ENCODE data around the gene MRPS10. TPM values are rescaled to one million over a fixed set of nuclear protein-coding genes. Genes with fewer than 3 reads are reported as not detected.

Gene MRPS10
- polyA plus RNA-seq, 1 donor: 25.2 TPM

GRCh38 chr6:42239736-42240375 lies 22.2 kb upstream of the MRPS10 start:
- Histone ChIP-seq H3K27me3 (ENCODE audit: control insufficient read depth, insufficient read depth, low read length) (no peaks in the 10 kb centered on the region), H3K4me3 (ENCODE audit: low read length) (no peak overlapping the region), H3K4me1 (ENCODE audit: control insufficient read depth, insufficient read depth, low read length) (no peaks in the 10 kb centered on the region), H3K27ac (ENCODE audit: low read length) (no peak overlapping the region), H3K36me3 (ENCODE audit: control insufficient read depth, insufficient read depth, low read length) (peaks cover 19% of the 10 kb centered on the region), H3K9me3 (ENCODE audit: control insufficient read depth, low read depth, low read length) (no peaks in the 10 kb centered on the region)
- no peak for DNase-seq
- WGBS (ENCODE audit: insufficient coverage, low lambda C conversion rate): 93% methylated on average over 3 of the region's 7 CpGs

DNA sequence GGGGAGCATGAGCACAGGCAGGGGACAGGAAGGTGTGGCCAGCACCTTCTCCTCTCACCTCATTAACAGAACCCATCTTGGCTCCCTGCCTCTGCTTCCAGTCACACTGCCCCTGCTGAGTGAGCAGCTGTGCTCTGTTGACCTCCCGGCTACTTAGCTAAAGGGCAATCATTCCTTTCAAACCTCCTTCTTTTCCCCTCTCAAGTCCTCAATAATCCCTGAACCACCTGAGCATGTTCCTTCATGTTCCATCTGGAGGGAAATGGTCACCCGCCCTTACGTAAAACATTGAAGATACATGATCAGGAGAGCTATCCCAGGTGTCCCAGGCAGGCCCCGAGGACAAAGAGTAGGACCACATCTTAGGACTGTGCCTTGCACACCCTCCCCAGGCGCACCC lies 21.7 kb upstream of the MRPS10 start:
- H3K36me3 ChIP-seq (ENCODE audit: control insufficient read depth, insufficient read depth, low read length): peaks cover 19% of the 10 kb centered on the region
- no peak for DNase-seq
- WGBS (ENCODE audit: insufficient coverage, low lambda C conversion rate): 100% methylated on average over 1 of the region's 5 CpGs
- no peaks in the 10 kb centered on the region for H3K9me3 ChIP-seq (ENCODE audit: control insufficient read depth, low read depth, low read length)
- no peaks in the 10 kb centered on the region for H3K4me1 ChIP-seq (ENCODE audit: control insufficient read depth, insufficient read depth, low read length)
- H3K27me3 ChIP-seq (ENCODE audit: control insufficient read depth, insufficient read depth, low read length): no peaks in the 10 kb centered on the region
- H3K27ac ChIP-seq (ENCODE audit: low read length): no peak overlapping the region
- H3K4me3 ChIP-seq (ENCODE audit: low read length): no peak overlapping the region

- H3K27me3 ChIP-seq (ENCODE audit: control insufficient read depth, insufficient read depth, low read length): no peaks in the 10 kb centered on the region
- H3K9me3 ChIP-seq (ENCODE audit: control insufficient read depth, low read depth, low read length): no peaks in the 10 kb centered on the region
- no peaks in the 10 kb centered on the region for H3K4me1 ChIP-seq (ENCODE audit: control insufficient read depth, insufficient read depth, low read length)
- no peak for DNase-seq
- no CpG with 5 or more reads among the region's 1 CpG for WGBS (ENCODE audit: insufficient coverage, low lambda C conversion rate)
- H3K36me3 ChIP-seq (ENCODE audit: control insufficient read depth, insufficient read depth, low read length): peaks cover 16% of the 10 kb centered on the region
- no peak overlapping the region for H3K4me3 ChIP-seq (ENCODE audit: low read length)
- H3K27ac ChIP-seq (ENCODE audit: low read length): no peak overlapping the region
Measured at GRCh38 chr6:42237857-42238256, 20.2 kb upstream of the MRPS10 start.

DNA sequence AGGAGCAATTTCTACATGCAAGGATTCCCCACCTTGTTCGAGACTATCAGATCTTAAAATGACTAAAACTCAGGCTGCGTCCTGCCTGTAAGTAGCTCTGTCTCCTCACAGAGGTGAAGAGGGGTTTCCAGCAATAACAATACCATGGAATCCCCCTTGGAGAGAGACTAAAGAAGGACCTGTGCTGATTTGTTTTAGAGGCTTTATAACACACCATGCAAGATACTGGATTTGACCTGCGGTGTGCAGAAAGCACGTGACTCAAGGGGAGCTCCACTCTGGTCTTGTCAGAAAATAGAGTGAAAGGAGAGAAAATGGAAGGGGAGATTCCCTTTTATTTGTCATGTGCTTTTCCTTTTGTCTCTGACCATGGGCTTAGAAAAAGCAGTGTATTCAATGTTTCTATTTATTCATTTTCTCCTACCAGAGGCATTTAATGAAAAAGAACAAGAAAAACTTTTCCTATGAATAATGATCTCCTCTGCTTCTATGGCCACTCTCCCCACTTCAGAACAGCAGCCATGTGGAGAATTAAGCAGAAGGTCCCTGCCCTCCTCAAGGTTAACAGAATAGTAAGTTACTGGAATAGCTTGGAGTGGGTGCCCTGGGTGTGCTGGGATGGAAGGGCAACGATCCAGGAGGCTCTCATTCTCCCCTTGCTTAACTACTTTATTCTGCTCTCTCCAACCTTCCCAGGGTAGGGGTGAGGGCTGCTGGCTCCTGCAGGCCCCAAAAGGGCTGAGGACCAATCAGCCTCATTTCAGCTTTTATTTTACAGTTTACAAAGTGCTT lies 19.2 kb upstream of the MRPS10 start:
- no peak overlapping the region for H3K4me3 ChIP-seq (ENCODE audit: low read length)
- 100% methylated on average over 1 of the region's 5 CpGs for WGBS (ENCODE audit: insufficient coverage, low lambda C conversion rate)
- H3K27me3 ChIP-seq (ENCODE audit: control insufficient read depth, insufficient read depth, low read length): no peaks in the 10 kb centered on the region
- H3K9me3 ChIP-seq (ENCODE audit: control insufficient read depth, low read depth, low read length): no peaks in the 10 kb centered on the region
- H3K27ac ChIP-seq (ENCODE audit: low read length): no peak overlapping the region
- H3K4me1 ChIP-seq (ENCODE audit: control insufficient read depth, insufficient read depth, low read length): no peaks in the 10 kb centered on the region
- H3K36me3 ChIP-seq (ENCODE audit: control insufficient read depth, insufficient read depth, low read length): peaks cover 10% of the 10 kb centered on the region
- DNase-seq: no peak

DNA sequence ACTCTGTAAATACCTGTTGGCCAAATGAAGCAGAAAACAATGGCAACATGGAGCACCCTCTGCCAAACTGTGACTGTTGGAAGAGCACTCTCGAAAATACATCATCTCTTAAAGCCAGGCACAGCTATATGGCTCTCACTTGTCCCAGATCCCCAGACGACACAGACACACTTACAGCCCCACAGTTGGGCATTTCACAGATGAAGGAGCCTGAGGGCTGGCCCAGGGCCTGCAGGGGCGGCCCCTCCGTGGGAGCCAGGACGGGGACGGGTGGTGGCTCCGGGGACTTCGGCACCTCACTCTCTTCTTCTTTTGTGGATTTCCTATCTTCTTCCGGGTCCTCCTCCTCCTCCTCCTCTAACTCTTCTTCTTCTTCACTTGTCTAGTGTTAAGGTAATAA lies 18.4 kb upstream of the MRPS10 start:
- Histone ChIP-seq H3K27me3 (ENCODE audit: control insufficient read depth, insufficient read depth, low read length) (no peaks in the 10 kb centered on the region), H3K9me3 (ENCODE audit: control insufficient read depth, low read depth, low read length) (no peaks in the 10 kb centered on the region), H3K36me3 (ENCODE audit: control insufficient read depth, insufficient read depth, low read length) (peaks cover 10% of the 10 kb centered on the region), H3K27ac (ENCODE audit: low read length) (no peak overlapping the region), H3K4me1 (ENCODE audit: control insufficient read depth, insufficient read depth, low read length) (no peaks in the 10 kb centered on the region), H3K4me3 (ENCODE audit: low read length) (no peak overlapping the region)
- DNase-seq: no peak
- no CpG with 5 or more reads among the region's 9 CpGs for WGBS (ENCODE audit: insufficient coverage, low lambda C conversion rate)

DNA sequence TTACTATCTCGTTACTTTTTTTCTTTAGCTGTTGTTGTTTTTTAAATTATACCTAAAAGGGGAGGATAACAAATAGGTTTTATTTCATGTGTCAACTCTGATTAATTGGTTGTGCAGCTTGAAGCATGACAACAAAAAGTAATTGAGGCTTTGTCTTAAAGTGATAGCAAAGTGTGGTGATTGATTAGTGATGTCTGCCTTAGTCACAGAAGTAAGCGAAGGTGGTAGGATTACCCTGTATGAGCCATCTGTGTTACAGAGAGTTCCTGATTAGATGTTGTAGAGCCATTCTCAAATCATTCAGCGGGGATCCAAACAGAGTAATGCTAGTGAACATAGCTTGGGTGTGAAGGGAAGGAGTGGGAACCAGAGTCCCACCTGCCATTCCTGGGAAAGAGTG lies 14.4 kb upstream of the MRPS10 start:
- DNase-seq: no peak
- Histone ChIP-seq H3K4me3 (ENCODE audit: low read length) (no peak overlapping the region), H3K27ac (ENCODE audit: low read length) (no peak overlapping the region), H3K36me3 (ENCODE audit: control insufficient read depth, insufficient read depth, low read length) (peaks cover 4% of the 10 kb centered on the region), H3K4me1 (ENCODE audit: control insufficient read depth, insufficient read depth, low read length) (peaks cover 13% of the 10 kb centered on the region), H3K9me3 (ENCODE audit: control insufficient read depth, low read depth, low read length) (no peaks in the 10 kb centered on the region), H3K27me3 (ENCODE audit: control insufficient read depth, insufficient read depth, low read length) (no peaks in the 10 kb centered on the region)
- WGBS (ENCODE audit: insufficient coverage, low lambda C conversion rate): 100% methylated on average over 1 of the region's 3 CpGs

DNA sequence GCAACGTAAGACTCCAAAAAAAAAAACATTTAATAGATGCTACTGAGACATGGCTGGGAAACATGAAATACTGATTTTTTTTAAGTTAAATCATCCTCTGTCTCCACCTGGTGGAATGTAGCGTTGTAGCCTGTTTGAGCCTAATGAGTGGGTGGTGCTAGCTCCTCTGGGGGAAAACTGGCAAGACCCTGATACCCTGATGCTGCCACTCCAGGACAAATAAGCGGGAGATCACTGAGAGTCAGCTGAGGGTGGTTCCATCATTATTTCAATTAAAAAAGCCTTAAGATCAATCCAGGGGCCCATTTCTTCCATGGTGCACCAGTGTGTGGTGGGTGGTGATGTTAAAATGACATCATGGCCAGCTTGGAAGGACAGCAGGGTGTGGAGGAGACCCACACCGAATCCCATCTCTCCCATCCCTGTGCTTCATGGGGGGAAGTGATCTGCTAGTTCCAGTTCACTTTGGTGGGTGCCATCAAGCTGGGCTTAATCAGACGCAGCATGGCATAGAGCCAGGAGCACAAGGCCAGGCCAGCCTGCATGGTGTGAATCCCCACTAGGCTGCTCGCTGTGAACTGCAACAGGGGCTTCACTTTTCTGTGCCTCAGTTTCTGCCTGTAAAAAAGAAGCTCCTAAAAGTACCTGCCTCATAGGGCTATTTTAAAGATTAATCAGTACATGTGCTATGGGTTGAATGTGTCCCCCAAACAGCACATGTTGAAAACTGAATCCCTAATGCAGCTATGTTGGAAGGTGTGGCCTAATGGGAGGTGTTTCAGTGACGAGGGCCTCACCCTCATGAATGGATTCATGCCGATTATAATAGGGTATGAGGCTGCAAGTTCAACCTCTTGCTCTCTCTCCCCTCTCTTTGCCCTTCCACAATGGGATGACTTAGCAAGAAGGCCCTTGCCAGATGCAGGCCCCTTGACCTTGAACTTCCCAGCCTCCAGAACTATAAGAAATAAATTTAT lies 13.0 kb upstream of the MRPS10 start:
- Histone ChIP-seq H3K4me1 (ENCODE audit: control insufficient read depth, insufficient read depth, low read length) (peaks cover 23% of the 10 kb centered on the region), H3K9me3 (ENCODE audit: control insufficient read depth, low read depth, low read length) (no peaks in the 10 kb centered on the region), H3K4me3 (ENCODE audit: low read length) (no peak overlapping the region), H3K27ac (ENCODE audit: low read length) (no peak overlapping the region), H3K27me3 (ENCODE audit: control insufficient read depth, insufficient read depth, low read length) (no peaks in the 10 kb centered on the region), H3K36me3 (ENCODE audit: control insufficient read depth, insufficient read depth, low read length) (peaks cover 2% of the 10 kb centered on the region)
- DNase-seq: no peak
- WGBS (ENCODE audit: insufficient coverage, low lambda C conversion rate): no CpG with 5 or more reads among the region's 8 CpGs

GRCh38 chr6:42229506-42230119 lies 12.0 kb upstream of the MRPS10 start:
- Histone ChIP-seq H3K27ac (ENCODE audit: low read length) (no peak overlapping the region), H3K4me1 (ENCODE audit: control insufficient read depth, insufficient read depth, low read length) (peaks cover 23% of the 10 kb centered on the region), H3K36me3 (ENCODE audit: control insufficient read depth, insufficient read depth, low read length) (peaks cover 2% of the 10 kb centered on the region), H3K9me3 (ENCODE audit: control insufficient read depth, low read depth, low read length) (no peaks in the 10 kb centered on the region), H3K4me3 (ENCODE audit: low read length) (no peak overlapping the region), H3K27me3 (ENCODE audit: control insufficient read depth, insufficient read depth, low read length) (no peaks in the 10 kb centered on the region)
- DNase-seq: no peak
- 95% methylated on average over 3 of the region's 6 CpGs for WGBS (ENCODE audit: insufficient coverage, low lambda C conversion rate)

GRCh38 chr6:42228305-42228704 lies 10.6 kb upstream of the MRPS10 start:
- no peak overlapping the region for H3K27ac ChIP-seq (ENCODE audit: low read length)
- WGBS (ENCODE audit: insufficient coverage, low lambda C conversion rate): 100% methylated on average over 1 of the region's 15 CpGs

More at GRCh38 chr6:42228305-42228704, 10.6 kb upstream of the MRPS10 start:
- Histone ChIP-seq H3K36me3 (ENCODE audit: control insufficient read depth, insufficient read depth, low read length) (peaks cover 2% of the 10 kb centered on the region), H3K9me3 (ENCODE audit: control insufficient read depth, low read depth, low read length) (no peaks in the 10 kb centered on the region), H3K27me3 (ENCODE audit: control insufficient read depth, insufficient read depth, low read length) (no peaks in the 10 kb centered on the region), H3K4me1 (ENCODE audit: control insufficient read depth, insufficient read depth, low read length) (peaks cover 27% of the 10 kb centered on the region), H3K4me3 (ENCODE audit: low read length) (no peak overlapping the region)
- no peak for DNase-seq
